Measurements from ENCODE around the gene SLC25A4. TPM values are rescaled to one million over a fixed set of nuclear protein-coding genes. Genes with fewer than 3 reads are reported as not detected.
A peak's percentile ranks its signal among the peaks of the same experiment; 100 is the strongest.

Gene SLC25A4
- polyA plus RNA-seq, 1 experiment: 17.6 TPM

DNA sequence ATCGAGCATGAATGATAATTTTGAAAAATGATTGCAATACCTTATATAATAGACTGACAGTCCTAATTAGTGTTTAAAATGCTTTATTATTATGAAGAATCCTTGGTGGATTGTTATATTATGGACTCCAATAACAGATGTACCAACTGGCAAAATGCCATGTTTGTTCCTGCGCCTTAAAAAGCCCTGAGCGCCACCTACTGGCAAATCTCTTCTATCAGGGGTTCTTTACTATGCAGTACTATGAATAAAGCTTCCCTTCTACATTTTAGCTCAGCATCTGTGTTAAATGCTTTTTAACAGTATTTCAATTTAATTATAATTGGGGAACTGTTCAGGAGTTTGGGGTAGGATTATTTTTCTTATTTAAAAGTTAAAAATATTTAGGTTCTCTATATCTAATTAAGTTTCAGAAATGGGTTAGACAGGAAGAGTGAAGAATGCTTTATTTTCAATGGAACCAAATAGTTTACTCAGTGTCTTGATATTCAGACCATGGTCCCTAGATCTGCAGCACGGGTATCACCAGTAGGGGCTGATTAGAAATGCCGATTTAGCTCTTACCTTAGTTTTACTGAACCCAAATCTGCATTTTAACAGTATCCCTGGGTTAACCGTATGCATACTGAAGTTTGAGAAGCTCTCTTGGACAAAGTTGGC lies 40.7 kb downstream of the SLC25A4 start:
- ChIA-PET POLR2A (interaction anchor here (1.2 kb wide), 1 partner anchor 41 kb away, joined by 3 read pairs; the partner anchor contains the start of gene SLC25A4), CTCF (interaction anchor here (0.6 to 5.0 kb wide), 47 partner anchors 10 to 551 kb away, joined by 3 to 66 read pairs (median 4); partner anchors contain the start of genes SLC25A4 and UFSP2)
- Histone ChIP-seq H3K9me3 (ENCODE audit: control insufficient read depth, insufficient read depth, low read length) (no peaks in the 10 kb centered on the region), H3K27me3 (ENCODE audit: control insufficient read depth, insufficient read depth, low read length) (no peaks in the 10 kb centered on the region), H3K4me3 (ENCODE audit: low read depth, low read length) (no peak overlapping the region), H3K27ac (ENCODE audit: low read depth, low read length) (no peak overlapping the region)
- DNase-seq (ENCODE audit: low read depth, low spot score): peak; percentile 84
- TF ChIP-seq, protein P1, sequence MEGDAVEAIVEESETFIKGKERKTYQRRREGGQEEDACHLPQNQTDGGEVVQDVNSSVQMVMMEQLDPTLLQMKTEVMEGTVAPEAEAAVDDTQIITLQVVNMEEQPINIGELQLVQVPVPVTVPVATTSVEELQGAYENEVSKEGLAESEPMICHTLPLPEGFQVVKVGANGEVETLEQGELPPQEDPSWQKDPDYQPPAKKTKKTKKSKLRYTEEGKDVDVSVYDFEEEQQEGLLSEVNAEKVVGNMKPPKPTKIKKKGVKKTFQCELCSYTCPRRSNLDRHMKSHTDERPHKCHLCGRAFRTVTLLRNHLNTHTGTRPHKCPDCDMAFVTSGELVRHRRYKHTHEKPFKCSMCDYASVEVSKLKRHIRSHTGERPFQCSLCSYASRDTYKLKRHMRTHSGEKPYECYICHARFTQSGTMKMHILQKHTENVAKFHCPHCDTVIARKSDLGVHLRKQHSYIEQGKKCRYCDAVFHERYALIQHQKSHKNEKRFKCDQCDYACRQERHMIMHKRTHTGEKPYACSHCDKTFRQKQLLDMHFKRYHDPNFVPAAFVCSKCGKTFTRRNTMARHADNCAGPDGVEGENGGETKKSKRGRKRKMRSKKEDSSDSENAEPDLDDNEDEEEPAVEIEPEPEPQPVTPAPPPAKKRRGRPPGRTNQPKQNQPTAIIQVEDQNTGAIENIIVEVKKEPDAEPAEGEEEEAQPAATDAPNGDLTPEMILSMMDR (IDR thresholded peaks at IDR 0.05; ENCODE audit: low read depth, low read length): peak; percentile 86

DNA sequence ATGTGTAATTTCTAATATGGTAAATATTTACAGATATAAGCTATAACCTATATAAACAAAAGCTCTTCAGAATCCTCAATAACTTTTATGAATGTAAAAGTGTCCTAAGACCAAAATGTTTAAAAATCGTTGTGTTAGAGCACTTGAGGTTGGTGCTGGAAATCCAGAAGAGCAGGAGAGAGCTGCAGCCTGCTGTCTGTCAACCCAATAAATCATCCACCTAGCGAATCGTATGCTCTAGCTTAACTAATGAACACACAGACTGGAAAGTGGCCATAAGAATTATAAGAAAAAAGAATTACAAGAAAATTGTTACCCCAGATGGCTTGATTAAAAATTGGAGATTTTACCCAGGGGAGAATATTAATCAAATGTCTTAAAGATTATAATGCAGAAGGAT lies 43.7 kb downstream of the SLC25A4 start:
- no peak for DNase-seq (ENCODE audit: low read depth, low spot score)
- TF ChIP-seq, protein P1 (IDR thresholded peaks at IDR 0.05; ENCODE audit: low read depth, low read length): no peak
- POLR2A ChIA-PET: no interaction called here
- Histone ChIP-seq H3K27ac (ENCODE audit: low read depth, low read length) (no peak overlapping the region), H3K4me3 (ENCODE audit: low read depth, low read length) (no peak overlapping the region), H3K9me3 (ENCODE audit: control insufficient read depth, insufficient read depth, low read length) (no peaks in the 10 kb centered on the region), H3K27me3 (ENCODE audit: control insufficient read depth, insufficient read depth, low read length) (no peaks in the 10 kb centered on the region)
- CTCF ChIA-PET: interaction anchor here (5.0 kb wide), 1 partner anchor 13 kb away, joined by 58 read pairs; no protein-coding TSS in a partner anchor

DNA sequence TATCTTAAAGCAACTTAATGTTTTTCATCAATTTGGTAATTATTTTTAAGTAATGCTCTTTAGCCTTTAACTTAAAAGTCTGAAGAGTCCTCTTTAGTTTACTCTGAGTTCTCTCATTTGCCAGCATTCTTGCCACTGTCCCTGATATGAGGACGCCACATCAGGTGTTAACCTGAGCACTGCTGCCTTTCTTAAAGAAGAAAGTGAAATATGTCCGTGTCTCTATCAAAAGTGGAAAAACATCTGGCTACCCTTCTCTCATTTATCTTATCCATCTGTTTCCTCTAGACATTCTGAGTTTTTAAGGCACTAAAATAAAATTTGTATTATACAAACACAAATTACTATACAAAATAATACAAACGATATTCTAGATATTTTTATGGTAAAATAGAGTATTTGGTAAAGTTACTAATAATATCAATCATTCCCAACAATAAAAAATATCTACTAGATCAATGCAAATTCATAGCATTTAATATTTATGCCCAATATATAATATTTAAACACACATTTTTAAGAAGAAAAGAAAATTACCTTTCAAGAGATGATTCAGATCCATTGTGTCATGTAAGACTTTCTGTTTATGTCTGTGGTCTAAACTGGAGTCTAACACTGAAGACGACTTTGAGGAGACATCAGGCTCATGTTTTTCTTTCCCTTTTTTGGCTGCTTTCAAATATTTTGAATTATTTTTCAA lies 46.7 kb downstream of the SLC25A4 start:
- Histone ChIP-seq H3K4me3 (ENCODE audit: low read depth, low read length) (no peak overlapping the region), H3K27ac (ENCODE audit: low read depth, low read length) (no peak overlapping the region), H3K9me3 (ENCODE audit: control insufficient read depth, insufficient read depth, low read length) (no peaks in the 10 kb centered on the region), H3K27me3 (ENCODE audit: control insufficient read depth, insufficient read depth, low read length) (no peaks in the 10 kb centered on the region)
- CTCF ChIA-PET: no interaction called here
- TF ChIP-seq, protein P1 (IDR thresholded peaks at IDR 0.05; ENCODE audit: low read depth, low read length): no peak
- POLR2A ChIA-PET: no interaction called here
- DNase-seq (ENCODE audit: low read depth, low spot score): no peak

DNA sequence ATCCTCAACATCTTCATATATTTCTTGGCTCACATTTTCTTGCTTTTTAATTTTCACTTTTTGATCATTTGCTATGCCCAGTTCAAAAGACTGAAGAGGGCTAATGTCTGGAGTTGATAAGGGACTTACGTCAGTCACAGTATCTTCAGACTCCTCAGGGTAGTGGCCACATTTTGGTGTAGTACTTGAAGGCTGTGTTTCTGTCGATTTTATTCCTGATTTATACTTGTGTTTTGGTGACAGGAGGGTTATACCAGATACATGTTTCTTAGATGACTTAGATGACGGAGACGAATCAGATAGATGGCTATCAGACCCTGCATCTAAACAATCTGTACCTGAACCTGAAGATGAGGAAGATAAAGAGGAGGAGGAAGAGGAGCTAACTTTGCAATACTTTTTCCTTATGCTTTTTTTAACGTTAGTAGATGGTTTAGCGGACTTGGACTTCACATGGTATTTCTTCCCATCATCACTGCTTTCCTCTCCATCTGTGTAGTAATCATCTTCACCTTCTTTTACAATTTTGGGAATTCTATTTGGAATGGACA lies 47.3 kb downstream of the SLC25A4 start:
- CTCF ChIA-PET: no interaction called here
- TF ChIP-seq, protein P1 (IDR thresholded peaks at IDR 0.05; ENCODE audit: low read depth, low read length): no peak
- Histone ChIP-seq H3K27ac (ENCODE audit: low read depth, low read length) (no peak overlapping the region), H3K9me3 (ENCODE audit: control insufficient read depth, insufficient read depth, low read length) (no peaks in the 10 kb centered on the region), H3K27me3 (ENCODE audit: control insufficient read depth, insufficient read depth, low read length) (no peaks in the 10 kb centered on the region), H3K4me3 (ENCODE audit: low read depth, low read length) (no peak overlapping the region)
- DNase-seq (ENCODE audit: low read depth, low spot score): no peak
- POLR2A ChIA-PET: no interaction called here

DNA sequence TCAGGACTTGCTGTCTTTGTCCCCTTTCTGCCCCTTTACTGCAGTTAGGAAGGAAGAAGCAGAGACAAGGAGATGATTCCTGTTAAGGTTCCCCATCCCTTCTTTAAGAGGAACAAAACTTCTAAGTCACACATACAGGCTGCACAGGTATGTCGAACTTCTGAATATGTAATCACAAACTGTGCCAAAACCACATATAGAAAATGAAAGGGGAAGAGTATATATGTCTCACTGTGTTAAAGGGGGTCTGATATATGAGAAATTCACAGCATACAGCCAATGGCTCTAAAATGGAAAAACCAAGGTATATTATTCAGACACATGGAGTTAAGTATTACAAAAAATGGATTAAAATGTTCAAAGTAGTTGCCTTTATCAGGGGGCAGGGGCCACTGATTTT lies 49.0 kb downstream of the SLC25A4 start:
- no peak overlapping the region for H3K27ac ChIP-seq (ENCODE audit: low read depth, low read length)
- H3K4me3 ChIP-seq (ENCODE audit: low read depth, low read length): no peak overlapping the region
- TF ChIP-seq, protein P1 (IDR thresholded peaks at IDR 0.05; ENCODE audit: low read depth, low read length): no peak
- ChIA-PET CTCF (interaction anchor here (0.6 to 3.9 kb wide), 3 partner anchors 8 to 39 kb away, joined by 4 to 21 read pairs (median 5); no protein-coding TSS in a partner anchor), POLR2A (no interaction called here)
- no peak for DNase-seq (ENCODE audit: low read depth, low spot score)
- no peaks in the 10 kb centered on the region for H3K27me3 ChIP-seq (ENCODE audit: control insufficient read depth, insufficient read depth, low read length)
- H3K9me3 ChIP-seq (ENCODE audit: control insufficient read depth, insufficient read depth, low read length): no peaks in the 10 kb centered on the region
